CD14-positive monocyte (primary cell): ENCODE data around the gene BCL2L2. TPM values are rescaled to one million over a fixed set of nuclear protein-coding genes. Genes with fewer than 3 reads are reported as not detected.

ENCODE experiments used
- DNase-seq, 3 donors: peaks; one replicate each; pipeline ENCODE4 v3.0.0-alpha.2; 2011 to 2022
- H2AFZ ChIP-seq: 2 replicates; pipeline ENCODE4 v1.6.0; 2012; ENCODE audit warnings: mild to moderate bottlenecking, low read depth, low read length, inconsistent platforms; ENCODE audit not compliant: insufficient read depth, poor library complexity, severe bottlenecking
- H3K27ac ChIP-seq, 2 donors: 1 replicate in 1 of 2; 2 replicates in 1 of 2; pipeline ENCODE4 v1.5.1; 2012 to 2013; ENCODE audit warnings: low read length in 2 of 2, control low read depth in 1 of 2, inconsistent platforms in 1 of 2, low read depth in 1 of 2, mild to moderate bottlenecking in 1 of 2
- H3K27me3 ChIP-seq, 2 donors: one replicate each; pipeline versions ENCODE4 v1.6.0 to v1.6.1; 2011 to 2013; ENCODE audit warnings: low read length in 2 of 2; ENCODE audit not compliant: control insufficient read depth in 2 of 2, insufficient read depth in 2 of 2
- H3K36me3 ChIP-seq, 2 donors: replicated peaks in 1 of 2; 1 replicate in 1 of 2; 2 replicates in 1 of 2; pipeline versions ENCODE4 v1.5.1 to v1.6.1; 2012 to 2013; ENCODE audit warnings: low read length in 2 of 2, control low read depth in 1 of 2, inconsistent platforms in 1 of 2, mild to moderate bottlenecking in 1 of 2; ENCODE audit not compliant: insufficient read depth in 2 of 2, control insufficient read depth in 1 of 2
- H3K4me1 ChIP-seq, 2 donors: 1 replicate in 1 of 2; 2 replicates in 1 of 2; pipeline versions ENCODE4 v1.5.1 to v1.6.1; 2012 to 2013; ENCODE audit warnings: low read length in 2 of 2, control low read depth in 1 of 2, inconsistent platforms in 1 of 2, mild to moderate bottlenecking in 1 of 2, moderate library complexity in 1 of 2; ENCODE audit not compliant: insufficient read depth in 2 of 2, control insufficient read depth in 1 of 2
- H3K4me2 ChIP-seq: replicated peaks from 2 replicates; pipeline ENCODE3; 2012; ENCODE audit warnings: low read length, moderate library complexity, mild to moderate bottlenecking; ENCODE audit not compliant: poor library complexity, severe bottlenecking; ENCODE audit errors: extremely low read depth
- H3K4me3 ChIP-seq, 3 experiments: fragments of 200-600 bp in 1 of 3; sonication (generic) in 1 of 3; replicated peaks in 1 of 3; 1 replicate in 2 of 3; 2 replicates in 1 of 3; pipeline ENCODE4 v1.5.1; 2011 to 2013; ENCODE audit warnings: low read length in 3 of 3, mild to moderate bottlenecking in 3 of 3, control low read depth in 2 of 3, low read depth in 2 of 3, inconsistent platforms in 1 of 3, moderate library complexity in 1 of 3
- H3K79me2 ChIP-seq: 2 replicates; pipeline ENCODE4 v1.6.0; 2012; ENCODE audit warnings: mild to moderate bottlenecking, control low read depth, inconsistent platforms, low read length, moderate library complexity; ENCODE audit not compliant: insufficient read depth
- H3K9ac ChIP-seq: 2 replicates; pipeline ENCODE4 v1.6.0; 2017; ENCODE audit warnings: low read length, mild to moderate bottlenecking; ENCODE audit not compliant: insufficient read depth, poor library complexity, severe bottlenecking
- H3K9me3 ChIP-seq, 2 donors: replicated peaks in 1 of 2; 1 replicate in 1 of 2; 2 replicates in 1 of 2; pipeline versions ENCODE4 v1.5.1 to v1.6.1; 2012 to 2013; ENCODE audit warnings: low read length in 2 of 2, control low read depth in 1 of 2; ENCODE audit not compliant: control insufficient read depth in 1 of 2, insufficient read depth in 1 of 2
- H4K20me1 ChIP-seq: 2 replicates; pipeline ENCODE4 v1.6.0; 2012; ENCODE audit warnings: mild to moderate bottlenecking, low read length, control low read depth, moderate library complexity; ENCODE audit not compliant: insufficient read depth
- H3K27ac Mint-ChIP-seq, 7 donors: one replicate each; pipeline ENCODE4 v1.8.0; 2020; ENCODE audit warnings: mild to moderate bottlenecking in 7 of 7, mixed read lengths in 7 of 7, moderate library complexity in 6 of 7, inconsistent platforms in 2 of 7
- H3K27me3 Mint-ChIP-seq, 3 donors: one replicate each; pipeline ENCODE4 v1.8.0; 2021 to 2022; ENCODE audit warnings: low read depth in 3 of 3, mild to moderate bottlenecking in 3 of 3, mixed read lengths in 3 of 3, moderate library complexity in 3 of 3, inconsistent platforms in 1 of 3
- H3K36me3 Mint-ChIP-seq, 2 donors: one replicate each; pipeline ENCODE4 v1.8.0; 2020; ENCODE audit warnings: mixed read lengths in 2 of 2, inconsistent platforms in 1 of 2, mild to moderate bottlenecking in 1 of 2
- H3K4me1 Mint-ChIP-seq: one replicate; pipeline ENCODE4 v1.8.0; 2020; ENCODE audit warnings: mild to moderate bottlenecking, mixed read lengths
- H3K4me3 Mint-ChIP-seq, 2 donors: one replicate each; pipeline ENCODE4 v1.8.0; 2020; ENCODE audit warnings: mild to moderate bottlenecking in 2 of 2, mixed read lengths in 2 of 2, moderate library complexity in 1 of 2
- H3K9me3 Mint-ChIP-seq, 7 donors: one replicate each; pipeline ENCODE4 v1.8.0; 2020 to 2022; ENCODE audit warnings: mixed read lengths in 7 of 7, mild to moderate bottlenecking in 6 of 7, moderate library complexity in 6 of 7, inconsistent platforms in 2 of 7
- WGBS: methylation state at CpG from one replicate; pipeline ENCODE4 v1.1.5; 2013; ENCODE audit warnings: missing lambda C conversion rate; ENCODE audit not compliant: insufficient coverage; 5-methylcytosine and 5-hydroxymethylcytosine counted together
- intact Hi-C, 2 donors: fragments of 100-400 bp; cut with micrococcal nuclease; formaldehyde crosslinking; loops; one replicate each; pipeline versions ENCODE4 v1.15.0 to v1.15.1; 2023
- polyA plus RNA-seq, 3 donors: library from polyadenylated mRNA; depleted of rRNA in 1 of 3; unstranded in 2 of 3; stranded (reverse) in 1 of 3; fragments of 300-500 nt in 2 of 3; fragments of >200 nt in 1 of 3; fragmentation: Illumina TruSeq in 2 of 3; gene quantifications; 1 replicate in 2 of 3; 2 replicates in 1 of 3; pipeline ENCODE4 v1.2.3, GENCODE V29; 2012 to 2021
- TF ChIP-seq, protein P1 (sequence below): fragments of 200-600 bp; IDR thresholded peaks from one replicate; pipeline ENCODE4 v1.8.0; 2022; ENCODE audit warnings: antibody characterized with exemption, mild to moderate bottlenecking

BCL2L2 gene
- polyA plus RNA-seq, 3 donors, result 0.90 to 23.7 (median 1.4) TPM

DNA sequence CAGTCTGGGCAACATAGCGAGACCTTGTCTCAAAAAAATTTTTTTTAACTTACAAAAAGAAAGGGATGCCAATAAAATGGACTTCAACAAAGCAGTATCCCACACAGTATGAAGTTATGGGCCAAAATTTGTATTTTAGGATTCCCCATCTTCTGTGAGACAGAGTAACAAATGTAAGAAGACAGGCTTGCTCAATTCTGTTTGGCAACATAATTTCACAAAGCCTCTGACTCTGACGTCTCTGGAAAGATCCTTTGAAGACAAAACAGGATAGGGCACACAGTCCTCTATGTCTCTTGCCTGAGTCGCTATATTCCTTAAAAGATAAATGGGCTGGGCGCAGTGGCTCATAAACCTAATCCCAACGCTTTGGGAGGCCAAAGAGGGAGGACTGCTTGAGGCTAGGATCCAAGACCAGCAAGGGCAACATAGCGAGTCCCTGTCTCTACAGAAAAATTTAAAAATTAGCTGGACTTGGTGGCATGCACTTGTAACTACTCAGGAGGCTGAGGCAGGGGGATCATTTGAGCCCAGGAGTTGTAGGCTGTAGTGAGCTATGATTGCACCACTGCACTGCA is 19.6 kb upstream of the BCL2L2 start:
- H3K4me1 Mint-ChIP-seq, result peaks cover 24% of the 10 kb centered on the region
- peak overlapping the region; percentile 98 to 99 for H3K4me3 Mint-ChIP-seq
- Histone ChIP-seq H3K9me3 (no peaks in the 10 kb centered on the region), H3K4me3 (peak overlapping the region; percentile 41 to 94 (median 89)), H3K36me3 (peaks cover 0 to 7% of the 10 kb centered on the region in 2 donors), H3K9ac (peak overlapping the region; percentile 92), H3K27me3 (no peaks in the 10 kb centered on the region), H3K79me2 (peaks cover 36% of the 10 kb centered on the region), H2AFZ (peak overlapping the region; percentile 93), H3K4me1 (peaks cover 18 to 25% of the 10 kb centered on the region in 2 donors), H3K4me2 (peak overlapping the region; percentile 95), H4K20me1 (no peaks in the 10 kb centered on the region), H3K27ac (peak overlapping the region; percentile 91 to 95)
- TF ChIP-seq, protein P1, sequence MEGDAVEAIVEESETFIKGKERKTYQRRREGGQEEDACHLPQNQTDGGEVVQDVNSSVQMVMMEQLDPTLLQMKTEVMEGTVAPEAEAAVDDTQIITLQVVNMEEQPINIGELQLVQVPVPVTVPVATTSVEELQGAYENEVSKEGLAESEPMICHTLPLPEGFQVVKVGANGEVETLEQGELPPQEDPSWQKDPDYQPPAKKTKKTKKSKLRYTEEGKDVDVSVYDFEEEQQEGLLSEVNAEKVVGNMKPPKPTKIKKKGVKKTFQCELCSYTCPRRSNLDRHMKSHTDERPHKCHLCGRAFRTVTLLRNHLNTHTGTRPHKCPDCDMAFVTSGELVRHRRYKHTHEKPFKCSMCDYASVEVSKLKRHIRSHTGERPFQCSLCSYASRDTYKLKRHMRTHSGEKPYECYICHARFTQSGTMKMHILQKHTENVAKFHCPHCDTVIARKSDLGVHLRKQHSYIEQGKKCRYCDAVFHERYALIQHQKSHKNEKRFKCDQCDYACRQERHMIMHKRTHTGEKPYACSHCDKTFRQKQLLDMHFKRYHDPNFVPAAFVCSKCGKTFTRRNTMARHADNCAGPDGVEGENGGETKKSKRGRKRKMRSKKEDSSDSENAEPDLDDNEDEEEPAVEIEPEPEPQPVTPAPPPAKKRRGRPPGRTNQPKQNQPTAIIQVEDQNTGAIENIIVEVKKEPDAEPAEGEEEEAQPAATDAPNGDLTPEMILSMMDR, result no peak
- WGBS, result 65% methylated on average over 5 of the region's 6 CpGs
- peak overlapping the region; percentile 94 to 99 (median 97) for H3K27ac Mint-ChIP-seq
- peaks cover 3 to 6% of the 10 kb centered on the region in 2 donors for H3K36me3 Mint-ChIP-seq
- intact Hi-C loops, result loop anchor here (1.0 to 10.0 kb wide), 5 partner anchors 13 to 192 kb away; partner anchors contain the start of genes PABPN1 (in 2 of the 2), ACIN1 (in 1 of the 2) and C14orf119 (in 1 of the 2)
- no peaks in the 10 kb centered on the region for H3K9me3 Mint-ChIP-seq
- H3K27me3 Mint-ChIP-seq, result peaks cover 0 to 2% (median 0%) of the 10 kb centered on the region in 3 donors
- DNase-seq, result peak; percentile 12 to 49 (median 40)

DNA sequence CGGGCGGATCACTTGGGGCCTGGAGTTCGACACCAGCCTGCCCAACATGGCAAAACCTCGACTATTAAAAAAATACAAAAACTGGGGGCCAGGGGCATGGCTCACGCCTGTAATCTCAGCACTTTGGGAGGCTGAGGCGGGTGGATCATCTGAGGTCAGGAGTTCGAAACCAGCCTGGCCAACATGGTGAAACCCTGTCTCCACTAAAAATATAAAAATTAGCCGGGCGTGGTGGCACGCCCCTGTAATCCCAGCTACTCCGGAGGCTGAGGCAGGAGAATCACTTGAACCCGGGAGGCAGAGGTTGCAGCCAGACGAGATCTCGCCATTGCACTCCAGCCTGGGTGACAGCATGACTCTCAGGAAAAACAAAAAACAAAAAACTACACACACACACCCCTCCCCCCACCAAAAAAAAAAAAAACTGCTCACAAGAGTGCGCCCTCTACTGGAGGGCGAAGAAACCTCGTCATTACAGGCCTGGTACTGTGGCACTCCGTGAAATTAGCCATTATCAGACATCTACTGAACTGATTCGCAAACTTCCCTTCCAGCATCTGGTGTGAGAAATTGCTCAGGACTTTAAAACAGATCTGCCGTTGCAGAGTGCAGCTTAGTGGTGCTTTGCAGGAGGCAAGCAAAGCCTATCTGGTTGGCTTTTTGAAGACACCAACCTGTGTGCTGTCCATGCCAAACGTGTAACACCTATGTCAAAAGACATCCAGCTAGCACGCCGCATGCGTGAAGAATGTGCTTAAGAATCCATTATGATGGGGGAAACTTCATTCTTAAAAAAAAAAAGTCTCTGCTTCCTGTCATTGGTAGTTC is 11.7 kb upstream of the BCL2L2 start:
- peaks cover 28 to 41% of the 10 kb centered on the region in 2 donors for H3K36me3 Mint-ChIP-seq
- H3K27ac Mint-ChIP-seq, result peak overlapping the region; percentile 7 to 84 (median 57)
- H3K36me3 ChIP-seq, result peaks cover 18 to 31% of the 10 kb centered on the region in 2 donors
- TF ChIP-seq, protein P1, result peak; percentile 84
- peaks cover 30% of the 10 kb centered on the region for H3K4me1 Mint-ChIP-seq
- no peaks in the 10 kb centered on the region for H3K9me3 Mint-ChIP-seq
- H3K79me2 ChIP-seq, result peaks cover 11% of the 10 kb centered on the region
- no peaks in the 10 kb centered on the region for H4K20me1 ChIP-seq
- no peak overlapping the region for H3K27ac ChIP-seq
- 25% methylated on average over 13 of the region's 24 CpGs for WGBS
- H3K27me3 ChIP-seq, result no peaks in the 10 kb centered on the region
- peaks cover 3 to 11% (median 7%) of the 10 kb centered on the region in 3 donors for H3K27me3 Mint-ChIP-seq
- H3K9ac ChIP-seq, result no peak overlapping the region
- DNase-seq, result peak; percentile 63 to 69 (median 66)
- peaks cover 20 to 26% of the 10 kb centered on the region in 2 donors for H3K4me1 ChIP-seq
- intact Hi-C loops, result no loop called here
- peak overlapping the region; percentile 17 for H2AFZ ChIP-seq
- H3K9me3 ChIP-seq, result no peaks in the 10 kb centered on the region
- peak overlapping the region; percentile 36 for H3K4me2 ChIP-seq
- H3K4me3 ChIP-seq, result peak overlapping the region in 1 of 3 experiments; percentile 15
- peak overlapping the region; percentile 11 to 68 for H3K4me3 Mint-ChIP-seq
